GM18507 (cell line): Measurements from ENCODE around the gene NRXN3.

ENCODE experiments used
- DNase-seq: peaks from one replicate; pipeline ENCODE4 v3.0.0; 2011; ENCODE audit warnings: low read depth; ENCODE audit not compliant: insufficient read length; ENCODE audit errors: extremely low spot score
- FAIRE-seq: peaks from 2 replicates; lab custom pipeline; 2011; peaks lifted over from hg19 to GRCh38; lab: Jason Lieb, UNC

Gene NRXN3

GRCh38 chr14:79306546-79306945 is 1136.4 kb downstream of the NRXN3 start:
- no peak for DNase-seq
- no peak for FAIRE-seq

DNA sequence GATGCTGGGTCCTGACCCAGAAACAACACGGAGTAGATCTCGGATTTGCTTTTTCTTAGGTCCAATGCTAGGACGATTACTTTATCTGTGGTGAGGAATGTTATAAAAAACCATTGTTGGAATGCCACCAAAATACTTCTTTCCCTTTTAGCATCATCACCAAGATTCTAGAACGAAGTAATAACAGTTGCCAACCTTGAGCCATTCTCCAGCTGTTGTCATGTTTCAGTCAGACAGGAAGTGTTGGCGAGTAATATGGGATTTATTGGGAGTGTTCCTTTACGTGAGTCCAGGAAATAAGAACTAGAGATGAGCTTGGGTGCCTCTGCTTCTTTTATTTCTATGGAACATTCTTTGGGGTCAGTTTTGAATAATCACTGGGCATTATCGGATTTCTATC is 1148.2 kb downstream of the NRXN3 start:
- no peak for FAIRE-seq
- no peak for DNase-seq

DNA sequence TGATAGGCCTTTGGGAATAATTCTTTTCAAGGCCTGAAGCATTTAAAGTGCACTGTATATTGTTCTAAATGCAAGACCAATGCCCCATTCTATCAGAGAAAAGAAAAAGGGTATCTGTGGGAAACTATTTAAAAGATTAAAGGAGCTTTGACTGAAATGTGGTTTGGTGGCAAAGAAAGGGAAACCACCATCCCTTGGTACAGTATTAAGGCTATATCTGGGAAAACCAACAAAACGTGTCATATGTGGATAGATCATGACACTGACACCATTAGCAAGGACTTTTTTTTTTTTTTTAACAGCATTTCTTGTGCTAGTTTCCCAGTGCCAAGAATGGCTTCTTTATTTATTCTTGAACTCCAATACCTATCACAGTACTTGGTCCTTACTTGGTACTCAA is 1150.4 kb downstream of the NRXN3 start:
- DNase-seq (no peak), FAIRE-seq (no peak)

GRCh38 chr14:79321070-79321469 is 1150.9 kb downstream of the NRXN3 start:
- no peak for FAIRE-seq
- DNase-seq, result no peak

GRCh38 chr14:79325071-79325470 is 1154.9 kb downstream of the NRXN3 start:
- FAIRE-seq (no peak), DNase-seq (no peak)

GRCh38 chr14:79325557-79325956 is 1155.4 kb downstream of the NRXN3 start:
- DNase-seq (no peak), FAIRE-seq (no peak)

DNA sequence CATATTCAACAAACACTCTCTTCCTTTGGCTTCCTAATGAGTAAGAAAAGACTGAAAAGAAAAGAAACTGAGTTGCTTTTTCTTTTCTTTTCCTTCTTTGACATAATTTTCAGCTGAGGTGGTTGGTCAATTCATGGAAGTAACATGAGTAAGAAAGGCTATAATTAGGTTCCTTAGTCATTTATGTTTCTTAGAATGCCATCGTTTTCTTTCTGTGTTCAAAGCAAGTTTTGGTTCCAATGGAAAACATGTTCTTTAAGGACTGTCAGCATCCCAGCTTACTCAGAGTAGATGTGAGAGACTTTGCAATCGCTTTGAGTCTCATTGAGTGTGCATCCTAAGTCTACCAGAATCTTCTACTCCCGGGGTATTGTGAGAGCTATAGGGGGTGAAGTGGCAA is 1158.7 kb downstream of the NRXN3 start:
- FAIRE-seq, result no peak
- no peak for DNase-seq

GRCh38 chr14:79331830-79332229 is 1161.7 kb downstream of the NRXN3 start:
- FAIRE-seq, result no peak
- no peak for DNase-seq

- FAIRE-seq (no peak), DNase-seq (no peak)
Observed at GRCh38 chr14:79332504-79333197, 1162.5 kb downstream of the NRXN3 start.

DNA sequence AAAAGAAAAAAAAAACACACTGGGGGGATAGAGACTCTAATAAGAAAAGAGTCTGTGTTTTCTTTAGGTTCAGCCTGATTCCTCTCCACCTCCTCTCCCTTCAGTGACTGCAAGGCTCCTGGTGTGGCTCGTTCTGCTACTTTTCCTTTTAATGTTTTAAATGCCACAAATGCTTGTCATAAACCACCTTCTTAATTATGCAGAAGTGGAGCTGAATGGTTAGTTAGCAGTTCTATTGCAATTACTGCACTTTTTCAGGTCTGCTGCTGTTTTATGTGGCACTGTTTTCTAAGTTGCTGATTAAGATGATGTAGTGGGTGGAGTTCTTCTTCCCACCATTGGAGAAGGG is 1163.0 kb downstream of the NRXN3 start:
- FAIRE-seq, result no peak
- DNase-seq, result no peak

DNA sequence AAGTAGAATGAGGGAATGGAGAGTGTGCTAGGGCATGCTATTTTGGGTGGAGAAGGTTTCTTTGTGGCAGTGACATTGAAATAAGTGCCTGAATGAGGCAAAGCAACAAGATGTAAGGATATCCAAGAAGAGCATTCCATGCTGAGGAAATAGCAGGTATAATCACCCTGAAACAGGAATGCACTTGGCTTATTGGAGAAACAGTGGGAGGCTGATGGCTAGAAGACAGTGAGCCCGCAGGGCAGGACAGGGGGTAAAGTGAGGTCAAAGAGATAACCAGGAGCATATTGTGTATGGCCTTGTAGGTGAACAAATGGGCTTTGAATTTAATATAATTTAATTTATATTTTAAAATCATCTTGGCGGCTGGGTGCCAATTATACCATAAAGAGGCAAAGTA is 1164.1 kb downstream of the NRXN3 start:
- DNase-seq (no peak), FAIRE-seq (no peak)

- FAIRE-seq (no peak), DNase-seq (no peak)
Observed at GRCh38 chr14:79337761-79338160, 1167.6 kb downstream of the NRXN3 start.

DNA sequence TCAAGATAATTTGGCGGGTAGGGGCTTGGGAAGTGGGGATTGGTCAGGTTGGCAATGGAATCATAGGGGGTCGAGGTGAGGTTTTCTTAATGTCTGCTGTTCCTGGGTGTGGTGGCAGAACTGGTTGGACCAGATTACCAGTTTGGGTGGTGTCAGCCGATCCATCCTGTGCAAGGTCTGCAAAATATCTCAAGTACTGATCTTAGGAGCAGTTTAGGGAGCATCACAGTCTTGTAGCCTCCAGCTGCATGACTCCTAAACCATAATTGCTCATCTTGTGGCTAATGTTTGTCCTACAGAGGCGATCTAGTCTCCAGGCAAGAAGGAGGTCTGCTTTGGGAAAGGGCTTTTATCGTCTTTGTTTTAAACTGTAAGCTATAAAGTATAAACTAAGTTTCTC is 1172.8 kb downstream of the NRXN3 start:
- FAIRE-seq, result no peak
- no peak for DNase-seq

DNA sequence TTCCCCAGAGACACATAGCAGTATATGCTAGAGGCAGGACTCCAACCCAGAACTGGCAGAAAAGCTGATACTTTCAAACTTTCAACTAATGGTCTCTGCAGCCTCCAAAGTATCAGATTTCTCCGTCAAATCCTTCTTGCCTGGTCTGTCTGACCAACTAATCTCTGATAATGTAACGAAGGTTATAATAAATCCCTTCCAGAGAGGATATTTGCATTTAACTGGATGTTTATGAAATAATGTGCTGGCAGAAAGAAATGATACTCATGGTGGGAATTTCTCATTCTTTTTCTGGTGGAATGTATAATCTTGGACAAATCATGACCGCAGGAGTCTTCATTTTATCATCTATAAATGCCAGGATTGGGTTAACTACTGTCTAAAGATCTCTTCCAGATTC is 1180.8 kb downstream of the NRXN3 start:
- no peak for DNase-seq
- no peak for FAIRE-seq

GRCh38 chr14:79352076-79352630 is 1182.0 kb downstream of the NRXN3 start:
- no peak for FAIRE-seq

GRCh38 chr14:79354336-79354735 is 1184.2 kb downstream of the NRXN3 start:
- FAIRE-seq, result no peak
- no peak for DNase-seq

More at GRCh38 chr14:79352076-79352630, 1182.0 kb downstream of the NRXN3 start:
- no peak for DNase-seq

- no peak for FAIRE-seq
- DNase-seq, result no peak
Observed at GRCh38 chr14:79356040-79356439, 1185.9 kb downstream of the NRXN3 start.

DNA sequence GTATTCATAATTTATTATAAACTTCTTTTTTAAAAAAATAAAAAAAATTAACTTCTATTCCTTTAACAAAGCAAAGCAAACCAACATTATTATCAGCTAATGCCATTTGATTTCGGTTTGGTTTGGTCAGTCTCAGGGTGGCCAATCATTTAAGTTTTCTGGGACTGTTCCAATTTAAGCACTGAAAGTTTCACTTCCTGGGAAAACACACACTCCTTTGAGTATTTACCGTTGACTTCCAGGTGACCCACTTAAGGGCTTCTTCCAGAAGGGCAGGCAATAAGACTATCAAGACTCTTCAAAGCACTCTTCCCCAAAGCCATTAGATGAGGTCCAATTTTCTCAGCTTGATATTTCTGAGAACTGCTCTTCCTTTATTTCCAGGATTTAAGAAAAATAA is 1187.1 kb downstream of the NRXN3 start:
- no peak for DNase-seq
- FAIRE-seq, result no peak

DNA sequence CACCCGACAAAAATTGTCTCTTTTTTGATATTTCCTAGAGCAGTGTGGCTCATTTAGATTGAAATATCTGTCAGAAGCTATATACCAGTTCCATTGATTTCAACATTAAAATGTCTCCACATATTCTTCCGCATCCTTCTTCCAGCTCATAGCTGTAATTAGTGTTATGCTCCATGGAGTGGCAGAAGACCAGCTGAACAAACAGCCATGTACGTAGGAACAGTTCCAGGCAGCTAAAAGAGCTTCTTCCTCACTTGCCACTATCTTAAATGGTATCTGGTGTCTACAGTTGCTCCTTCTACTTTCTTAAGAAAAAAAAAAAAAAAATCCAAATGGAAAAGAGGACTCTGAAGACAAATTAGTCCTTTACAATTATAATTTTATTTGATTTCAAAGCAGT is 1193.1 kb downstream of the NRXN3 start:
- FAIRE-seq (no peak), DNase-seq (no peak)

- no peak for DNase-seq
- no peak for FAIRE-seq
Observed at GRCh38 chr14:79369359-79370332, 1199.5 kb downstream of the NRXN3 start.

DNA sequence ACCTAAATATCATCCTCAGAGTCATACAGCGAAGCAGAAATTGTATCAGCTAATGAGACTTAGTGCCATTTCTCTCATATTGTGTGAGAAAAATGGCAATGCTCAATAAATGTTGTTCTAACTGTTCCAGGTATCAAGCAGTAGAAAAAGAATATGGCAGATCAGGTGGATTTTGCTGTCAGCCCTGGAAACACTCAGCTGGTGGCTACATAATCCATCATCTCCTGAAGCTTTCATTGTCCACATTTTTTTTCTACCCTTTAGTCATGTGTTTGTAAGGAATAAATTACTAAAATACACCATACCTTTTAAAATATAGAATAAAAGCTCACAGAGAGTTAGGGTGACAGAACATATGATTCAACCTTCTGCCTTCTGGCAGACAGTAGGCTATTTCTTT is 1200.8 kb downstream of the NRXN3 start:
- DNase-seq (no peak), FAIRE-seq (no peak)
